K562 (cell line): ENCODE results near the gene MS4A4E. TPM values are rescaled to one million over a fixed set of nuclear protein-coding genes. Genes with fewer than 3 reads are reported as not detected.

ENCODE experiments used
- ATAC-seq: fragments of 200-7000 bp; cut with Tn5 transposase; 3 replicates; pipeline ENCODE4 v1.9.1; 2020; ENCODE audit warnings: moderate library complexity
- BruUV-seq: library from RNA; stranded (reverse); fragments of 400-500 nt; replicated peaks from 2 replicates; lab custom pipeline; 2021; lab: Mats Ljungman, UMichigan
- CTCF ChIA-PET: fragments of 300-600 bp; formaldehyde crosslinking; extraction: SDS; loops from one replicate; lab custom pipeline; 2021; ENCODE audit warnings: low intra/inter-chr PET ratio; lab: Yijun Ruan, JAX
- POLR2A ChIA-PET: fragments of 300-600, 350-650 bp; sonication (Branson Sonifier 250); formaldehyde crosslinking; extraction: SDS; loops from one replicate; lab custom pipeline; 2021; ENCODE audit warnings: antibody characterized with exemption, inconsistent platforms; lab: Yijun Ruan, JAX
- DNase-seq, 4 experiments: peaks; one replicate each; pipeline versions ENCODE4 v3.0.0 to v3.0.0-alpha.2; 2011 to 2018; ENCODE audit warnings: low spot score in 3 of 4, mixed read lengths in 3 of 4; ENCODE audit errors: extremely low read depth in 1 of 4
- FAIRE-seq: peaks from 2 replicates; lab custom pipeline; 2011; peaks lifted over from hg19 to GRCh38; lab: Jason Lieb, UNC
- H2AFZ ChIP-seq: 2 replicates; pipeline ENCODE4 v1.6.0; 2011; ENCODE audit warnings: low read depth, low read length, control low read depth, inconsistent platforms
- H3K27ac ChIP-seq: fragments of 200-600 bp; 3 replicates; pipeline ENCODE4 v1.8.0; 2011; ENCODE audit warnings: low read depth, mild to moderate bottlenecking, control low read depth, inconsistent platforms, low read length, moderate library complexity, mixed read lengths; ENCODE audit errors: extremely low read depth
- H3K27me3 ChIP-seq, 2 experiments: fragments of 300-600 bp in 1 of 2; 2 replicates in 1 of 2; 3 replicates in 1 of 2; pipeline versions ENCODE4 v1.6.0 to v1.8.0; 2011; ENCODE audit warnings: inconsistent platforms in 2 of 2, low read length in 2 of 2, mild to moderate bottlenecking in 1 of 2, mixed read lengths in 1 of 2, moderate library complexity in 1 of 2; ENCODE audit not compliant: control insufficient read depth in 2 of 2, insufficient read depth in 2 of 2
- H3K36me3 ChIP-seq: fragments of 300-600 bp; 3 replicates; pipeline ENCODE4 v1.8.0; 2011; ENCODE audit warnings: mild to moderate bottlenecking, low read length, inconsistent platforms; ENCODE audit not compliant: control insufficient read depth, insufficient read depth
- H3K4me1 ChIP-seq, 2 experiments: fragments of 200-600 bp in 1 of 2; replicated peaks in 1 of 2; 2 replicates in 1 of 2; 3 replicates in 1 of 2; pipeline versions ENCODE4 v1.5.1 to v1.8.0; 2011; ENCODE audit warnings: inconsistent platforms in 2 of 2, low read length in 2 of 2, mild to moderate bottlenecking in 1 of 2, mixed read lengths in 1 of 2, moderate library complexity in 1 of 2; ENCODE audit not compliant: control insufficient read depth in 2 of 2, insufficient read depth in 2 of 2
- H3K4me2 ChIP-seq: 2 replicates; pipeline ENCODE4 v1.6.1; 2011; ENCODE audit warnings: low read length, control low read depth, inconsistent platforms, mixed read lengths; ENCODE audit not compliant: insufficient read depth
- H3K4me3 ChIP-seq: fragments of 200-600 bp; sonication (generic), shearing (Covaris generic); 2 replicates; pipeline ENCODE4 v1.5.1; 2016; ENCODE audit warnings: control low read depth, inconsistent platforms
- H3K79me2 ChIP-seq: fragments of 200-600 bp; 3 replicates; pipeline ENCODE4 v1.8.0; 2011; ENCODE audit warnings: low read length, inconsistent platforms; ENCODE audit not compliant: control insufficient read depth, insufficient read depth
- H3K9ac ChIP-seq, 2 experiments: 2 replicates each; pipeline versions ENCODE4 v1.6.0 to v1.6.1; 2011; ENCODE audit warnings: low read depth in 2 of 2, low read length in 2 of 2, control low read depth in 1 of 2, inconsistent platforms in 1 of 2, mild to moderate bottlenecking in 1 of 2, mixed read lengths in 1 of 2; ENCODE audit not compliant: insufficient read depth in 1 of 2
- H3K9me1 ChIP-seq: one replicate; pipeline ENCODE4 v1.6.0; 2011; ENCODE audit warnings: inconsistent platforms, mild to moderate bottlenecking, low read length, moderate library complexity; ENCODE audit not compliant: control insufficient read depth, insufficient read depth
- H3K9me3 ChIP-seq: replicated peaks from 2 replicates; pipeline ENCODE4 v1.5.1; 2011; ENCODE audit warnings: low read depth, low read length, inconsistent platforms; ENCODE audit not compliant: control insufficient read depth, insufficient read depth
- H4K20me1 ChIP-seq: replicated peaks from 2 replicates; pipeline ENCODE4 v1.6.1; 2011; ENCODE audit warnings: low read length, inconsistent platforms, mixed read lengths; ENCODE audit not compliant: control insufficient read depth, insufficient read depth
- CBX1 ChIP-seq: sonication (generic); IDR thresholded peaks from 2 replicates; pipeline ENCODE4 v1.6.1; 2016; ENCODE audit warnings: antibody characterized with exemption, low read depth, mild to moderate bottlenecking
- KHSRP ChIP-seq: fragments of 450-650 bp; IDR thresholded peaks from 2 replicates; pipeline ENCODE4 v1.6.1; 2017
- MECOM ChIP-seq: fragments of 250-450 bp; sonication (Bioruptor Pico); IDR thresholded peaks from 2 replicates; pipeline ENCODE4 v1.8.0; 2022; ENCODE audit warnings: inconsistent platforms
- SAFB ChIP-seq: fragments of 200-400 bp; formaldehyde crosslinking; IDR thresholded peaks from 2 replicates; pipeline ENCODE4 v1.6.1; 2017; ENCODE audit warnings: low read depth, low read length, borderline replicate concordance
- SREBF2 ChIP-seq: sonication (generic); formaldehyde crosslinking; IDR thresholded peaks from 2 replicates; pipeline ENCODE4 v1.4.0; 2020; ENCODE audit warnings: mild to moderate bottlenecking, missing genetic modification reagents
- ZNF384 ChIP-seq: IDR thresholded peaks from 2 replicates; pipeline ENCODE4 v1.6.1; 2012; ENCODE audit warnings: low read depth, low read length, improper control_type of control experiment
- ZNF41 ChIP-seq: fragments of 250-450 bp; sonication (Bioruptor Pico); conservative IDR thresholded peaks from 2 replicates; pipeline ENCODE4 v1.4.0; 2020; ENCODE audit warnings: mild to moderate bottlenecking
- ZNF561 ChIP-seq: fragments of 450-650 bp; formaldehyde crosslinking; conservative IDR thresholded peaks from 2 replicates; pipeline ENCODE4 v1.4.0; 2020; ENCODE audit warnings: mild to moderate bottlenecking, moderate library complexity
- WGBS: fragments of 100-300 bp; shearing (Covaris generic); methylation state at CpG from one replicate; pipeline ENCODE4 v1.1.6; 2016; ENCODE audit warnings: low coverage, mixed read lengths; ENCODE audit not compliant: insufficient coverage; ENCODE audit errors: missing lambda C conversion rate; 5-methylcytosine and 5-hydroxymethylcytosine counted together
- in situ Hi-C: fragments of 300-500 bp; cut with MboI; formaldehyde crosslinking; loops from 4 replicates; pipeline ENCODE4 v1.15.0; 2018; ENCODE audit warnings: inconsistent platforms, mixed read lengths
- intact Hi-C: fragments of 100-400 bp; cut with micrococcal nuclease; formaldehyde crosslinking; loops from 2 replicates; pipeline ENCODE4 v1.14.2; 2022
- polyA plus RNA-seq, 8 experiments: library from polyadenylated mRNA; depleted of rRNA in 4 of 8; stranded (reverse) in 5 of 8; unstranded in 3 of 8; fragments of >200 nt; fragmentation: Nextera tagmentation in 2 of 8; fragmentation: Illumina TruSeq in 1 of 8; extraction: Ambion mirVana in 2 of 8; extraction: Trizol in 1 of 8; gene quantifications; 2 replicates each; pipeline versions ENCODE4 v1.2.1 to v1.2.3, GENCODE V29; 2011 to 2014; ENCODE audit warnings: inconsistent platforms in 1 of 8, missing spikeins in 1 of 8
- total RNA-seq, 7 experiments: library from RNA; depleted of rRNA in 6 of 7; stranded (reverse); fragments of >200 nt in 6 of 7; fragmentation: Illumina TruSeq in 2 of 7; extraction: Trizol in 2 of 7; gene quantifications; 2 replicates each; pipeline versions ENCODE4 v1.2.1 to v1.2.3, GENCODE V29; 2011 to 2021; ENCODE audit warnings: low replicate concordance in 1 of 7
- TF ChIP-seq, protein P1 (sequence below): sonication (generic); formaldehyde crosslinking; IDR thresholded peaks from 2 replicates; pipeline ENCODE4 v1.8.1; 2023; ENCODE audit warnings: mild to moderate bottlenecking, missing genetic modification reagents
- TF ChIP-seq, protein P2 (sequence below): fragments of 450-650 bp; IDR thresholded peaks from 2 replicates; pipeline ENCODE4 v1.6.1; 2017; ENCODE audit warnings: mild to moderate bottlenecking, moderate library complexity
- TF ChIP-seq, protein P3 (sequence below): fragments of 250-450 bp; sonication (Bioruptor Pico); IDR thresholded peaks from 2 replicates; pipeline ENCODE4 v1.5.0; 2021; ENCODE audit warnings: mild to moderate bottlenecking, moderate library complexity

The MS4A4E gene
- total and polyA plus RNA-seq, 9 of the 15 experiments (the other 6 are each of a cell fraction or from before 2014, with no cell fraction given): 0.11 to 0.81 (median 0.36) TPM; not detected in 2

DNA sequence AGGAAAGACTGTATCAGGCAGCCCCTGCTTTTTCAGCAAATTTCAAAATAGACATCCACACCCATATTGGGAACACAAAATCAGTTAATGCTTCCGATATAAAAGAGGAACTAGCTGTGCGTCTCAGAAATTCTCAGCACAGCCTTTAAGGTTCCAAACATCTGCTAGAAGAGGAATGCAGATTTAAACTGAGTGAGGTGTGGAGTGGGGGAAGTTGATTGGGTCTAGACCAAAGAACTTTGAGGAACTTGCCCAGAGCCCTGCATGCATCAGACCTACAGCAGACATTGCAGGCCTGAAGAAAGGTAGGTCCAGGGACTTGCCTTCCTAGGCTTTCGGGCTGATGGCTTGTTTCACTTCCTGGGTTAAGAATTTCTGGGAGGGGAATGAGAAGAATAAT lies 37.5 kb upstream of the MS4A4E start, which contains the start of gene MS4A4A:
Gene MS4A4A, plus strand, starts transcription at position 255 of the 400 bp plus-strand sequence. Its CDS starts 10 bp downstream, at position 265.
- no peak within 1 kb of the TSS for H3K9ac ChIP-seq
- no peaks in the 10 kb centered on the region for H3K79me2 ChIP-seq
- in situ Hi-C loops: no loop called here
- DNase-seq: no peak
- no peaks in the 10 kb centered on the region for H4K20me1 ChIP-seq
- BruUV-seq: no TSS peak
- no peak for TF ChIP-seq MECOM (CRISPR knock-in tag)
- TF ChIP-seq, protein P1, sequence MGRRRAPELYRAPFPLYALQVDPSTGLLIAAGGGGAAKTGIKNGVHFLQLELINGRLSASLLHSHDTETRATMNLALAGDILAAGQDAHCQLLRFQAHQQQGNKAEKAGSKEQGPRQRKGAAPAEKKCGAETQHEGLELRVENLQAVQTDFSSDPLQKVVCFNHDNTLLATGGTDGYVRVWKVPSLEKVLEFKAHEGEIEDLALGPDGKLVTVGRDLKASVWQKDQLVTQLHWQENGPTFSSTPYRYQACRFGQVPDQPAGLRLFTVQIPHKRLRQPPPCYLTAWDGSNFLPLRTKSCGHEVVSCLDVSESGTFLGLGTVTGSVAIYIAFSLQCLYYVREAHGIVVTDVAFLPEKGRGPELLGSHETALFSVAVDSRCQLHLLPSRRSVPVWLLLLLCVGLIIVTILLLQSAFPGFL (CRISPR knock-in tag): no peak
- TF ChIP-seq CBX1: no peak
- TF ChIP-seq, protein P2, sequence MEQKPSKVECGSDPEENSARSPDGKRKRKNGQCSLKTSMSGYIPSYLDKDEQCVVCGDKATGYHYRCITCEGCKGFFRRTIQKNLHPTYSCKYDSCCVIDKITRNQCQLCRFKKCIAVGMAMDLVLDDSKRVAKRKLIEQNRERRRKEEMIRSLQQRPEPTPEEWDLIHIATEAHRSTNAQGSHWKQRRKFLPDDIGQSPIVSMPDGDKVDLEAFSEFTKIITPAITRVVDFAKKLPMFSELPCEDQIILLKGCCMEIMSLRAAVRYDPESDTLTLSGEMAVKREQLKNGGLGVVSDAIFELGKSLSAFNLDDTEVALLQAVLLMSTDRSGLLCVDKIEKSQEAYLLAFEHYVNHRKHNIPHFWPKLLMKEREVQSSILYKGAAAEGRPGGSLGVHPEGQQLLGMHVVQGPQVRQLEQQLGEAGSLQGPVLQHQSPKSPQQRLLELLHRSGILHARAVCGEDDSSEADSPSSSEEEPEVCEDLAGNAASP: no peak
- TF ChIP-seq KHSRP: no peak
- no peak for TF ChIP-seq SREBF2 (CRISPR knock-in tag)
- no peak for TF ChIP-seq ZNF384
- no peak for TF ChIP-seq ZNF561
- TF ChIP-seq ZNF41 (CRISPR knock-in tag): no peak
- TF ChIP-seq, protein P3, sequence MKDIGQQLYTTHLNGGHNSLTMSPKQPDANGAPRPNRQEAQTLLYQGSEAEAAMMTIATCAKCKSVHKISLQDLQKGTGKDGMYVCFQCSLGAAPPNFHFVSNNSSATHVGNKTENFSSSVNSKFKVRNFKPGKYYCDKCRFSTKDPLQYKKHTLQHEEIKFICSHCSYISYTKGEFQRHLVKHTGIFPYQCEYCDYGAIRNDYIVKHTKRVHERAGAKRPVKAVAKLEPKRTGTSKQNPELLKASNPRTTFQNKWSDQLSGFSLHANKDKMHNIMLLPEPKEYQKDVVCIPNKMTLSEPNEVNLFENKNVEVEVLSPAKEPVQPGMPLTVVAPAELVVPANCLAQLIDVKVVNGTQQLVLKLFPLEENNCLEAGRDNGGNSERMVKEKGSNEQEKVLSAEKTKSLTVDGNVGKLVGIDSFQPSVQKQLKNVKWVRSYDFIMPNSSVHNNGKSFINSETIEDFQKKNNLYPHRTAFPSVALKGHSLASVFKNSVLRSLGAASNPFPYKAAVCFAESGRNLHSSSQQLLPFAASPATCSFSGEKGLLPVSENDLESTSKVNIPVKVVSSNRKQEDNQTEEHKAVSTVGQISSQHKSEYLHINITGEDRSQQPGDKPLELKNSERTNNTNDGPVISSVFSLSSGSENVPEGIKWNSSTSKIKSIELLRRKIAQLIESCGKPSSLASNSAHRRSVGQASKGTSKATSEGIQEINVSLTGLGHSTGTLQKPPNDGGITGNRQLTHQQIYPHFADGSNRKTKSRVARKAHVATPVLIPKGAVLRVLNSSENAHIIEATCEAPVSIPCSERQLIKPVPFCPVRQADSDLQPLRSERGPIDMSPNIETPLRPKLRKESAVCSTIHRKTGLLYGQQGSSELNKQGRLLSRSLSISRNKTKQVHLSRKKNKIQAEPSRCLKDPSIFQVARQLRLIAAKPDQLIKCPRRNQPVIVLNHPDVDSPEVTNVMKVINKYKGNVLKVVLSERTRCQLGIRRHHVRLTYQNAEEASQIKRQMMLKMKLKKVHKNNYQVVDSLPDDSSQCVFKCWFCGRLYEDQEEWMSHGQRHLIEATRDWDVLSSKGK (CRISPR knock-in tag): no peak
- no peak for TF ChIP-seq SAFB
- TF ChIP-seq, all 486 proteins: peak for 0
- ChIA-PET CTCF (no interaction called here), POLR2A (interaction anchor here (0.6 kb wide), 1 partner anchor 13 kb away, joined by 3 read pairs; no protein-coding TSS in a partner anchor)
- intact Hi-C loops: no loop called here
- ATAC-seq: no peak
- no peaks in the 10 kb centered on the region; a peak in 1 of 5 replicates for H3K4me1 ChIP-seq
- no peak within 1 kb of the TSS for H3K27ac ChIP-seq
- no peak within 1 kb of the TSS; the same call in 1 of the 2 replicates for H2AFZ ChIP-seq
- no peaks in the 10 kb centered on the region for H3K27me3 ChIP-seq
- no peaks in the 10 kb centered on the region for H3K9me3 ChIP-seq
- no peaks in the 10 kb centered on the region for H3K9me1 ChIP-seq
- FAIRE-seq: no peak
- no peaks in the 10 kb centered on the region for H3K36me3 ChIP-seq
- no peak within 1 kb of the TSS for H3K4me3 ChIP-seq
- no peak within 1 kb of the TSS for H3K4me2 ChIP-seq
- WGBS: 8% methylated on average over 3 of the region's 3 CpGs
